Measurements from ENCODE around the gene PDCL2.

Gene PDCL2

DNA sequence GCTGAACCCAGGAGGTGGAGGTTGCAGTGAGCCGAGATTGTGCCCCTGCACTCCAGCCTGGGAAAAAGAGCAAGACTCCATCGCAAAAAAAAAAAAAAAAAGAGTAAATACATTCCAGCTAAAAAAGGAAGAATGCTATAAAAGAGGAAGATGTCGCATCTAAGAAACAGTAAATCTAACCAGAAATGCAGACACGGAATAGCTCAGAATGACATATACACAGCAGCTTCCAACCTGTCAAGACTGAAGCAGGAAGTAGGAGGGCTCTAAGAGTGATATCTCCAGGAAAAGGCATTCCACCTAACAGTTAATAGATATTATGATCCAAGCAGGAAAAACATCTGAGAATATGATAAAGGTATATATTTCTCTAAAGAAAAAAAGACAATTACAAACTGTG lies 61.4 kb downstream of the PDCL2 start:
- no peak for DNase-seq

DNA sequence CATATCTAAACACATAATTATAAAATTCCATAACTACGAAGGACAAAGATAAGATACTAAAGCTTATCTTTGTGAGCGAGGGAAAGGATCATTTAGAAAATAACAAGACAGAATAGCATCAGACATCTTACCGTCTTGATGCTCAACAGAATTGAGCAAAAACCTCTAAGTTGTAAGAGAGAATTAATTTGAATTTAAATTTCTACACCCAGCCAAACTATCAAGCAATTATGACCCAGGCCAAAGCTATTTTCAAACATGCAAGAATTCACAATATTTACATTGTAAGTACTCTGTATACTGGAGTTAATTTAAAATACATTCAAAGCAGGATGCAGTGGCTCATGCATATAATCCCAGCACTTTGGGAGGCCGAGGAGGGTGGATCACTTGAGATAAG lies 61.9 kb downstream of the PDCL2 start:
- DNase-seq = no peak

DNA sequence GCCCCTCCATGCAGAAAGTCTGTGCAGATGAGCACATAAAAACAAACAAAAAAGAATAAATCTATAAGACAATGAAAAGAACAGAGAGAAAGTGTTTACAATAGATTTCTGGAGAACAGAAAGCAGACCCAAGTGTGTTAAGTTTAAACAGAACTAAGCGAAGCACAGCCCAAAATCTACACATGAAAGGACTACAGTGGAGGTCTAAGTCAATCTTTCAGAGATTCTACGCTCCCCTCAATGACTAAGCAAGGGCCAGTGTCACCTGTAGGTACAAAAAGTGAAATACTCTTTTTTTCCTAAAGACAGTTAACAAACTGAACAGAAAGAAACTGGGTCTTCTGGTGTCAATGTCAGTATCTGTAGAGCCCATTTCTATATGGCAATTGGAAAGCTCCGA lies 63.6 kb downstream of the PDCL2 start:
- DNase-seq = no peak

DNA sequence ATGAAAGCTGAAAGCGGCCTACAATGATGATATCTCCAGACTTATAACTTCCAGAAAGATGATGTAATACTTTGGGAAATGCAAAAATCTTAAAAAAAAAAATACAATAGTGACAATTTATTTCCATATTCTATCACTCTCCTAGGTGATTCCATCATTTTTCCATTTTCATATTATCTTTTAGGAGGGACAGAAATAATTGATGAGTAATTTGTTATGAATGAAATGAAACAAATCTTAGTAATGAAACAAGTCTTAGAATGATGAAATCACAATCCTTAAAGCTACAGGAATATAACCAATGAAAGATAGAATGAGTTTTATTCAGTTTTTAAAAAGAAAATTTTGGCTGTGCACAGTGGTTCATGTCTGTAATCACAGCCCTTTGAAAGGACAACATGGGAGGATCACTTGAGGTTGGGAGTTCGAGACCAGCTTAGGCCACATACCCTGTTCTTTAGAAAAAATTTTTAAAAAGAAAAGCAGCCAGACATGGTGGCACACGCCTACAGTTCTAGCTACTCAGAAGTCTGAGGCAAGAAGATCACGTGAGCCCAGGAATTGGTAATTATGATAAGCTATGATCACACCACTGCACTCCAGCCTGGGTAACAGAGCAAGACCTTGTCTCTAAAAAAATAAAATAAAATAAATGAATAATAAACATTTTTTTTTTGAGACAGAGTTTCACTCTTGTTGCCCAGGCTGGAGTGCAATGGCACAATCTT lies 67.0 kb downstream of the PDCL2 start:
- no peak for DNase-seq

DNA sequence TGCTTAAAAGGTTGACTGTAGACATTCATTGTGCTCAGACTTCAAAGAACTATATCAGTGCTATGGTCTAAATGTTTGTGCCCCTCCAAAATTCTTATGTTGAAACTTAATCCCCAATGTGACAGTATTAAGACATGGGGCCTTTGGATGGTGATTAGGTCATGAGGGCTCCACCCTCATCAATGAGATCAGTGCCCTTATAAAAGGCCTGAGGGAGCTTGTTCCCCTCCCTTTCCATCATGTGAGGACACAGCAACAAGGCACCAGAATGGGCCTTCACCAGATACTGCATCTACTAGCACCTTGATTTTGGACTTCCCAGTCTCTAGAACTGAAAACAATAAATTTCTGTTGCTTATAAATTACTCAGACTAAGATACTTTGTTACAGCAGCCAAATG lies 73.6 kb downstream of the PDCL2 start:
- no peak for DNase-seq

GRCh38 chr4:55517526-55518229 lies 74.4 kb downstream of the PDCL2 start:
- no peak for DNase-seq

- no peak for DNase-seq
These were observed 79.0 kb downstream of the PDCL2 start for GRCh38 chr4:55512922-55513571.

- no peak for DNase-seq
These were observed 80.0 kb downstream of the PDCL2 start for GRCh38 chr4:55512077-55512476.

DNA sequence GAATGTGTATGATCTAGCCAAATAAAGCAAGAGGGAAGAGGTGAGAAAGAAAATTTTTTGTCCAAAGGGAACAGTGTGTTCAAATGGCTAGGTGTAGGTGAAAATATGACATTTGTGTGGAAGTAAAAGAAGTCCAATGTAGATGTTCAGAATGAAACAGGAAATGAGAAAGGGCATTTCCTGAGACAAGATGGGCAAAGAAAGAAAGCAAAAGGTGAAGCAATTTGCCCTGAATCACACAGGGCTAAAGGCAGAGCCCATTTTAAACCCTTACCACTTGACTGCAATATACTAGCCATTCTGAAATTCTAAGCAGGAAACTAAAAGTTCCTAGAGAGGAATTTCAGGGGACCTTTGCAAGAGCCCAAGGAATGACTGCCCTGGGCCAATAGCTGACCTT lies 81.4 kb downstream of the PDCL2 start:
- no peak for DNase-seq

GRCh38 chr4:55509266-55509665 lies 82.8 kb downstream of the PDCL2 start:
- no peak for DNase-seq

GRCh38 chr4:55507612-55508011 lies 84.4 kb downstream of the PDCL2 start:
- no peak for DNase-seq

All from activated CD8-positive, alpha-beta memory T cell treated with anti-CD3 and anti-CD28 coated beads for 24 hours (primary cell).